ENCODE data around the gene NSD2.

NSD2 gene

GRCh38 chr4:1927675-1928074 lies 56.5 kb downstream of the NSD2 start:
- Histone ChIP-seq H2BK120ac (ENCODE audit: insufficient read depth, low read length, poor library complexity) (no peak overlapping the region), H3K23ac (ENCODE audit: low read length) (no peak overlapping the region), H3K36me3 (ENCODE audit: control insufficient read depth in 1 of 2, insufficient read depth in 2 of 2, low read length in 2 of 2) (peaks cover 17 to 20% of the 10 kb centered on the region in 2 experiments), H3K9me3 (ENCODE audit: insufficient read depth, low read depth, low read length) (no peaks in the 10 kb centered on the region), H3K4ac (ENCODE audit: low read depth, low read length) (no peak overlapping the region), H3K14ac (ENCODE audit: low read length) (no peak overlapping the region), H3K27me3 (ENCODE audit: insufficient read depth, low read length) (no peaks in the 10 kb centered on the region), H3K79me1 (ENCODE audit: low read length) (no peaks in the 10 kb centered on the region), H3K4me3 (ENCODE audit: low read depth, low read length) (no peak overlapping the region), H3K4me1 (ENCODE audit: control insufficient read depth in 1 of 2, insufficient read depth in 2 of 2, low read length in 2 of 2) (no peaks in the 10 kb centered on the region), H2BK12ac (ENCODE audit: low read length) (no peak overlapping the region), H4K12ac (ENCODE audit: low read depth, low read length) (no peak overlapping the region), H3K79me2 (ENCODE audit: control insufficient read depth, insufficient read depth, low read length, poor library complexity) (no peaks in the 10 kb centered on the region), H2AFZ (ENCODE audit: insufficient read depth, low read length, poor library complexity) (no peak overlapping the region), H3K9ac (ENCODE audit: low read length) (no peak overlapping the region), H3K18ac (ENCODE audit: low read length) (no peak overlapping the region), H3K27ac (ENCODE audit: low read depth, low read length) (no peak overlapping the region), H3K4me2 (ENCODE audit: low read length) (no peak overlapping the region), H4K8ac (ENCODE audit: low read depth, low read length) (no peak overlapping the region), H2BK5ac (ENCODE audit: low read depth, low read length, poor library complexity) (no peak overlapping the region), H2AK5ac (ENCODE audit: low read length) (no peak overlapping the region), H4K91ac (ENCODE audit: low read depth, low read length) (no peak overlapping the region)
- DNase-seq = no peak
- no CpG with 5 or more reads among the region's 3 CpGs for WGBS (ENCODE audit: extremely low coverage, insufficient coverage, insufficient read length)

GRCh38 chr4:1928356-1929239 lies 57.4 kb downstream of the NSD2 start:
- Histone ChIP-seq H3K18ac (ENCODE audit: low read length) (no peak overlapping the region), H3K36me3 (ENCODE audit: control insufficient read depth in 1 of 2, insufficient read depth in 2 of 2, low read length in 2 of 2) (peaks cover 22 to 24% of the 10 kb centered on the region in 2 experiments), H2AFZ (ENCODE audit: insufficient read depth, low read length, poor library complexity) (no peak overlapping the region), H3K79me1 (ENCODE audit: low read length) (no peaks in the 10 kb centered on the region), H2BK12ac (ENCODE audit: low read length) (no peak overlapping the region), H3K79me2 (ENCODE audit: control insufficient read depth, insufficient read depth, low read length, poor library complexity) (no peaks in the 10 kb centered on the region), H3K4ac (ENCODE audit: low read depth, low read length) (no peak overlapping the region), H4K8ac (ENCODE audit: low read depth, low read length) (no peak overlapping the region), H3K9ac (ENCODE audit: low read length) (no peak overlapping the region), H2BK120ac (ENCODE audit: insufficient read depth, low read length, poor library complexity) (no peak overlapping the region), H3K9me3 (ENCODE audit: insufficient read depth, low read depth, low read length) (no peaks in the 10 kb centered on the region), H3K23ac (ENCODE audit: low read length) (no peak overlapping the region), H2BK5ac (ENCODE audit: low read depth, low read length, poor library complexity) (no peak overlapping the region), H3K14ac (ENCODE audit: low read length) (no peak overlapping the region), H4K12ac (ENCODE audit: low read depth, low read length) (no peak overlapping the region), H3K4me3 (ENCODE audit: low read depth, low read length) (no peak overlapping the region), H3K27ac (ENCODE audit: low read depth, low read length) (no peak overlapping the region), H4K91ac (ENCODE audit: low read depth, low read length) (no peak overlapping the region), H3K27me3 (ENCODE audit: insufficient read depth, low read length) (no peaks in the 10 kb centered on the region), H3K4me1 (ENCODE audit: control insufficient read depth in 1 of 2, insufficient read depth in 2 of 2, low read length in 2 of 2) (no peaks in the 10 kb centered on the region), H3K4me2 (ENCODE audit: low read length) (no peak overlapping the region), H2AK5ac (ENCODE audit: low read length) (no peak overlapping the region)
- no peak for DNase-seq
- no CpG with 5 or more reads among the region's 13 CpGs for WGBS (ENCODE audit: extremely low coverage, insufficient coverage, insufficient read length)

- DNase-seq = no peak
- Histone ChIP-seq H3K9ac (ENCODE audit: low read length) (no peak overlapping the region), H4K12ac (ENCODE audit: low read depth, low read length) (no peak overlapping the region), H3K18ac (ENCODE audit: low read length) (no peak overlapping the region), H3K79me1 (ENCODE audit: low read length) (no peaks in the 10 kb centered on the region), H3K9me3 (ENCODE audit: insufficient read depth, low read depth, low read length) (no peaks in the 10 kb centered on the region), H4K8ac (ENCODE audit: low read depth, low read length) (no peak overlapping the region), H2BK5ac (ENCODE audit: low read depth, low read length, poor library complexity) (no peak overlapping the region), H3K27me3 (ENCODE audit: insufficient read depth, low read length) (no peaks in the 10 kb centered on the region), H3K4me2 (ENCODE audit: low read length) (no peak overlapping the region), H3K36me3 (ENCODE audit: control insufficient read depth in 1 of 2, insufficient read depth in 2 of 2, low read length in 2 of 2) (peaks cover 26 to 32% of the 10 kb centered on the region in 2 experiments), H3K23ac (ENCODE audit: low read length) (no peak overlapping the region), H3K4me1 (ENCODE audit: control insufficient read depth in 1 of 2, insufficient read depth in 2 of 2, low read length in 2 of 2) (no peaks in the 10 kb centered on the region), H3K79me2 (ENCODE audit: control insufficient read depth, insufficient read depth, low read length, poor library complexity) (no peaks in the 10 kb centered on the region), H2AK5ac (ENCODE audit: low read length) (no peak overlapping the region), H3K14ac (ENCODE audit: low read length) (no peak overlapping the region), H3K27ac (ENCODE audit: low read depth, low read length) (no peak overlapping the region), H4K91ac (ENCODE audit: low read depth, low read length) (no peak overlapping the region), H2BK120ac (ENCODE audit: insufficient read depth, low read length, poor library complexity) (no peak overlapping the region), H3K4ac (ENCODE audit: low read depth, low read length) (no peak overlapping the region), H2AFZ (ENCODE audit: insufficient read depth, low read length, poor library complexity) (no peak overlapping the region), H2BK12ac (ENCODE audit: low read length) (no peak overlapping the region), H3K4me3 (ENCODE audit: low read depth, low read length) (no peak overlapping the region)
- WGBS (ENCODE audit: extremely low coverage, insufficient coverage, insufficient read length) = no CpG with 5 or more reads among the region's 13 CpGs
Observed at GRCh38 chr4:1932736-1933135, 61.5 kb downstream of the NSD2 start.

DNA sequence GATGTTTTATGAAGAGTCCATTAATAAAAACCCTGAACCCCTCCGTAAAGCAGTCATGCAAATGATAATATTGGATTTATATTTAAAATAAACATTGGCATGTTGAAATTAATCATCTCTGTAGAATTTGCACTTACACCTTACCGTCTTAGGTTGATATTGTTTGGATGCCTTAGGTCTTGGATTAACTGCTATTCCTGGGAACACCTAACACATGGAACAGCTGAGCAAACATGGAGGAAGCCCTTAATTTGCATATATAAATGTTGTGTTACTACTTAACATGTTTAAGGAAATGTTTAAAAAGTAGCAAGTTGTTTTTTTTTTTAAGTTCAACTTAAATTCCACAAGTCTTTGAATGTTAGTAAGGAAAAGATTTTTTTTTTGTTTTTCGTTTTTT lies 62.5 kb downstream of the NSD2 start:
- H2AFZ ChIP-seq (ENCODE audit: insufficient read depth, low read length, poor library complexity) = no peak overlapping the region
- H3K9ac ChIP-seq (ENCODE audit: low read length) = no peak overlapping the region
- WGBS (ENCODE audit: extremely low coverage, insufficient coverage, insufficient read length) = no CpG with 5 or more reads among the region's 3 CpGs
- no peak overlapping the region for H4K91ac ChIP-seq (ENCODE audit: low read depth, low read length)
- no peak overlapping the region for H3K14ac ChIP-seq (ENCODE audit: low read length)
- H3K4ac ChIP-seq (ENCODE audit: low read depth, low read length) = no peak overlapping the region
- peaks cover 24 to 34% of the 10 kb centered on the region in 2 experiments for H3K36me3 ChIP-seq (ENCODE audit: control insufficient read depth in 1 of 2, insufficient read depth in 2 of 2, low read length in 2 of 2)
- H3K18ac ChIP-seq (ENCODE audit: low read length) = no peak overlapping the region
- no peak overlapping the region for H2BK12ac ChIP-seq (ENCODE audit: low read length)
- no peak for DNase-seq
- H2BK5ac ChIP-seq (ENCODE audit: low read depth, low read length, poor library complexity) = no peak overlapping the region
- H3K79me1 ChIP-seq (ENCODE audit: low read length) = no peaks in the 10 kb centered on the region
- H3K27me3 ChIP-seq (ENCODE audit: insufficient read depth, low read length) = no peaks in the 10 kb centered on the region
- no peak overlapping the region for H3K4me3 ChIP-seq (ENCODE audit: low read depth, low read length)
- H2BK120ac ChIP-seq (ENCODE audit: insufficient read depth, low read length, poor library complexity) = no peak overlapping the region
- no peaks in the 10 kb centered on the region for H3K4me1 ChIP-seq (ENCODE audit: control insufficient read depth in 1 of 2, insufficient read depth in 2 of 2, low read length in 2 of 2)
- no peak overlapping the region for H2AK5ac ChIP-seq (ENCODE audit: low read length)
- H4K8ac ChIP-seq (ENCODE audit: low read depth, low read length) = no peak overlapping the region
- H3K79me2 ChIP-seq (ENCODE audit: control insufficient read depth, insufficient read depth, low read length, poor library complexity) = no peaks in the 10 kb centered on the region
- H3K9me3 ChIP-seq (ENCODE audit: insufficient read depth, low read depth, low read length) = no peaks in the 10 kb centered on the region
- no peak overlapping the region for H3K27ac ChIP-seq (ENCODE audit: low read depth, low read length)
- no peak overlapping the region for H3K23ac ChIP-seq (ENCODE audit: low read length)
- H4K12ac ChIP-seq (ENCODE audit: low read depth, low read length) = no peak overlapping the region
- no peak overlapping the region for H3K4me2 ChIP-seq (ENCODE audit: low read length)
